ENCODE results near the gene TMEM150B. TPM values are rescaled to one million over a fixed set of nuclear protein-coding genes. Genes with fewer than 3 reads are reported as not detected.

The TMEM150B gene
- total and polyA plus RNA-seq, 2 of the 13 experiments (the other 11 are each of a cell fraction or from before 2014, with no cell fraction given) = 1.3 to 1.8 TPM

DNA sequence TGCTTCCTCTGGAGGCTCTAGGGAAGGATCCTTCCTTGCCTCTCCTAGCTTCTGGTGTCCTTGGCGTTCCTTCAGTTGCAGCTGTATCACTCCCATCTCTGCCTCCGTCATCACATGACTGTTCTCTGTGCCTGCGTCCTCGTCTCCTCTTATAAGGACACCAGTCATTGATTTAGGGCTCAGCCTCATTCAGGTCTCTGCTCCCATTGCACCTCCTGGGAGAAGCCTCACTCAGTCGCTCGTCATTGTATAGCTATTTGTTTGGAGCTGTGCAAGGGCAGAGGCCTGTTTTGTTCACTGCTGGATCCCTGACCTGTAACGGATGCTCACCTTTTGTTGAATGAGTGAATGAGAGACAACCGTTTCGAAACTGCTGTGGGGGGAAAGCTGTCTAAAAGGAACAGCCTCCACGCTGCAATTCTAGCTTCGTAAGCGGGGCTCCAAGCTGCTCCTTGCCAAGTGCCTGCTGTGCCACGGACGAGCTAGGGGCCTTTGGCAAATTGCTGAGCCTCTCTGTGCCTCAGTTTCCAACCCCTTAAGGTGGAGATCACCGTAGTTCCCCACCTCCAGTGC lies 24.2 kb downstream of the TMEM150B start (continued):
- TF ChIP-seq, protein P1, sequence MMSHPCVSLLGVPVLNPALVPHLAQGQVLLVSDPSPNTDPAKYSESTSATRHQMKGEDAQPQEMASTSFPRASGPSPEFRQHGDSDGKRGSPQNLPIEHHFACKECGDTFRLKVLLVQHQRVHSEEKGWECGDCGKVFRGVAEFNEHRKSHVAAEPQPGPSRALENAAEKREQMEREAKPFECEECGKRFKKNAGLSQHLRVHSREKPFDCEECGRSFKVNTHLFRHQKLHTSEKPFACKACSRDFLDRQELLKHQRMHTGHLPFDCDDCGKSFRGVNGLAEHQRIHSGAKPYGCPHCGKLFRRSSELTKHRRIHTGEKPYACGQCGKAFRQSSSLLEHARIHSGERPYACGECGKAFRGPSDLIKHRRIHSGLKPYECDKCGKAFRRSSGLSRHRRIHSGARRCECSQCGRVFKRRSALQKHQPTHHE (CRISPR knock-in tag; IDR thresholded peaks at IDR 0.05; ENCODE audit: borderline replicate concordance) = no peak
- no peak for TF ChIP-seq ESRRA (CRISPR knock-in tag; IDR thresholded peaks at IDR 0.05; ENCODE audit: low read depth)
- no peak for TF ChIP-seq SMAD9 (CRISPR knock-in tag; IDR thresholded peaks at IDR 0.05)
- no peak for TF ChIP-seq HMG20A (CRISPR knock-in tag; IDR thresholded peaks at IDR 0.05; ENCODE audit: borderline replicate concordance)
- TF ChIP-seq PHF8 (CRISPR knock-in tag; IDR thresholded peaks at IDR 0.05) = 0 out of 2 replicates have a peak, but pooled peaks have one; percentile 4
- TF ChIP-seq ZNF615 (CRISPR knock-in tag; IDR thresholded peaks at IDR 0.05; ENCODE audit: borderline replicate concordance) = 0 out of 2 replicates have a peak, but pooled peaks have one; percentile 30
- TF ChIP-seq ZNF33B (CRISPR knock-in tag; IDR thresholded peaks at IDR 0.05) = peak; percentile 9; the same call in 1 of the 2 replicates
- TF ChIP-seq RBFOX2 (IDR thresholded peaks at IDR 0.05; ENCODE audit: low read depth, low read length) = no peak
- no peak for TF ChIP-seq SSRP1 (CRISPR knock-in tag; IDR thresholded peaks at IDR 0.05)
- TF ChIP-seq ZFY (CRISPR knock-in tag; IDR thresholded peaks at IDR 0.05) = no peak
- TF ChIP-seq, protein P2, sequence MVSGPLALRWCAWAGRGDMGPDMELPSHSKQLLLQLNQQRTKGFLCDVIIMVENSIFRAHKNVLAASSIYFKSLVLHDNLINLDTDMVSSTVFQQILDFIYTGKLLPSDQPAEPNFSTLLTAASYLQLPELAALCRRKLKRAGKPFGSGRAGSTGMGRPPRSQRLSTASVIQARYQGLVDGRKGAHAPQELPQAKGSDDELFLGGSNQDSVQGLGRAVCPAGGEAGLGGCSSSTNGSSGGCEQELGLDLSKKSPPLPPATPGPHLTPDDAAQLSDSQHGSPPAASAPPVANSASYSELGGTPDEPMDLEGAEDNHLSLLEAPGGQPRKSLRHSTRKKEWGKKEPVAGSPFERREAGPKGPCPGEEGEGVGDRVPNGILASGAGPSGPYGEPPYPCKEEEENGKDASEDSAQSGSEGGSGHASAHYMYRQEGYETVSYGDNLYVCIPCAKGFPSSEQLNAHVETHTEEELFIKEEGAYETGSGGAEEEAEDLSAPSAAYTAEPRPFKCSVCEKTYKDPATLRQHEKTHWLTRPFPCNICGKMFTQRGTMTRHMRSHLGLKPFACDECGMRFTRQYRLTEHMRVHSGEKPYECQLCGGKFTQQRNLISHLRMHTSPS (CRISPR knock-in tag; IDR thresholded peaks at IDR 0.05; ENCODE audit: low read depth) = no peak
- TF ChIP-seq ZNF572 (CRISPR knock-in tag; IDR thresholded peaks at IDR 0.05) = peak; percentile 44; the same call in 1 of the 2 replicates
- TF ChIP-seq, protein P3, sequence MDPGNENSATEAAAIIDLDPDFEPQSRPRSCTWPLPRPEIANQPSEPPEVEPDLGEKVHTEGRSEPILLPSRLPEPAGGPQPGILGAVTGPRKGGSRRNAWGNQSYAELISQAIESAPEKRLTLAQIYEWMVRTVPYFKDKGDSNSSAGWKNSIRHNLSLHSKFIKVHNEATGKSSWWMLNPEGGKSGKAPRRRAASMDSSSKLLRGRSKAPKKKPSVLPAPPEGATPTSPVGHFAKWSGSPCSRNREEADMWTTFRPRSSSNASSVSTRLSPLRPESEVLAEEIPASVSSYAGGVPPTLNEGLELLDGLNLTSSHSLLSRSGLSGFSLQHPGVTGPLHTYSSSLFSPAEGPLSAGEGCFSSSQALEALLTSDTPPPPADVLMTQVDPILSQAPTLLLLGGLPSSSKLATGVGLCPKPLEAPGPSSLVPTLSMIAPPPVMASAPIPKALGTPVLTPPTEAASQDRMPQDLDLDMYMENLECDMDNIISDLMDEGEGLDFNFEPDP (CRISPR knock-in tag; conservative IDR thresholded peaks at IDR 0.05) = no peak
- no peak for TF ChIP-seq RFXAP (CRISPR knock-in tag; IDR thresholded peaks at IDR 0.05; ENCODE audit: borderline replicate concordance)
- 0 out of 2 replicates have a peak, but pooled peaks have one; percentile 35 for TF ChIP-seq SRY (CRISPR knock-in tag; IDR thresholded peaks at IDR 0.05)
- no peak for TF ChIP-seq ZNF430 (CRISPR knock-in tag; IDR thresholded peaks at IDR 0.05)
- TF ChIP-seq KDM2A (CRISPR knock-in tag; IDR thresholded peaks at IDR 0.05; ENCODE audit: borderline replicate concordance, low read depth) = no peak
- TF ChIP-seq, protein P4, sequence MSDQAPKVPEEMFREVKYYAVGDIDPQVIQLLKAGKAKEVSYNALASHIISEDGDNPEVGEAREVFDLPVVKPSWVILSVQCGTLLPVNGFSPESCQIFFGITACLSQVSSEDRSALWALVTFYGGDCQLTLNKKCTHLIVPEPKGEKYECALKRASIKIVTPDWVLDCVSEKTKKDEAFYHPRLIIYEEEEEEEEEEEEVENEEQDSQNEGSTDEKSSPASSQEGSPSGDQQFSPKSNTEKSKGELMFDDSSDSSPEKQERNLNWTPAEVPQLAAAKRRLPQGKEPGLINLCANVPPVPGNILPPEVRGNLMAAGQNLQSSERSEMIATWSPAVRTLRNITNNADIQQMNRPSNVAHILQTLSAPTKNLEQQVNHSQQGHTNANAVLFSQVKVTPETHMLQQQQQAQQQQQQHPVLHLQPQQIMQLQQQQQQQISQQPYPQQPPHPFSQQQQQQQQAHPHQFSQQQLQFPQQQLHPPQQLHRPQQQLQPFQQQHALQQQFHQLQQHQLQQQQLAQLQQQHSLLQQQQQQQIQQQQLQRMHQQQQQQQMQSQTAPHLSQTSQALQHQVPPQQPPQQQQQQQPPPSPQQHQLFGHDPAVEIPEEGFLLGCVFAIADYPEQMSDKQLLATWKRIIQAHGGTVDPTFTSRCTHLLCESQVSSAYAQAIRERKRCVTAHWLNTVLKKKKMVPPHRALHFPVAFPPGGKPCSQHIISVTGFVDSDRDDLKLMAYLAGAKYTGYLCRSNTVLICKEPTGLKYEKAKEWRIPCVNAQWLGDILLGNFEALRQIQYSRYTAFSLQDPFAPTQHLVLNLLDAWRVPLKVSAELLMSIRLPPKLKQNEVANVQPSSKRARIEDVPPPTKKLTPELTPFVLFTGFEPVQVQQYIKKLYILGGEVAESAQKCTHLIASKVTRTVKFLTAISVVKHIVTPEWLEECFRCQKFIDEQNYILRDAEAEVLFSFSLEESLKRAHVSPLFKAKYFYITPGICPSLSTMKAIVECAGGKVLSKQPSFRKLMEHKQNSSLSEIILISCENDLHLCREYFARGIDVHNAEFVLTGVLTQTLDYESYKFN (CRISPR knock-in tag; conservative IDR thresholded peaks at IDR 0.05) = no peak

Data from HepG2 (cell line).